H9 (cell line): Measurements from ENCODE around the gene PRTN3. TPM values are rescaled to one million over a fixed set of nuclear protein-coding genes. Genes with fewer than 3 reads are reported as not detected.

ENCODE experiments used
- DNase-seq: peaks from one replicate; pipeline ENCODE4 v3.0.0-alpha.2; 2017
- H2AFZ ChIP-seq: one replicate; pipeline ENCODE4 v1.6.1; 2013; ENCODE audit warnings: mild to moderate bottlenecking, low read length, control low read depth, moderate library complexity
- H2AK5ac ChIP-seq: 2 replicates; pipeline ENCODE4 v1.6.1; 2013; ENCODE audit warnings: low read length, control low read depth, mixed read lengths; ENCODE audit not compliant: insufficient read length
- H2BK120ac ChIP-seq: one replicate; pipeline ENCODE4 v1.6.1; 2013; ENCODE audit warnings: low read depth, mild to moderate bottlenecking, low read length, control low read depth, inconsistent platforms; ENCODE audit not compliant: poor library complexity, severe bottlenecking
- H2BK12ac ChIP-seq: 2 replicates; pipeline ENCODE4 v1.6.1; 2013; ENCODE audit warnings: low read length, control low read depth, mixed read lengths, low read depth; ENCODE audit not compliant: insufficient read length
- H2BK15ac ChIP-seq: 2 replicates; pipeline ENCODE4 v1.6.1; 2013; ENCODE audit warnings: low read depth, low read length, control low read depth
- H2BK20ac ChIP-seq: one replicate; pipeline ENCODE4 v1.6.1; 2013; ENCODE audit warnings: low read depth, mild to moderate bottlenecking, low read length, control low read depth, inconsistent platforms; ENCODE audit not compliant: poor library complexity, severe bottlenecking
- H2BK5ac ChIP-seq: 2 replicates; pipeline ENCODE4 v1.6.1; 2013; ENCODE audit warnings: low read length, control low read depth, mixed read lengths; ENCODE audit not compliant: insufficient read length
- H3K14ac ChIP-seq: 2 replicates; pipeline ENCODE4 v1.6.1; 2013; ENCODE audit warnings: low read length, control low read depth; ENCODE audit not compliant: insufficient read depth
- H3K18ac ChIP-seq: 2 replicates; pipeline ENCODE4 v1.6.1; 2013; ENCODE audit warnings: low read depth, mild to moderate bottlenecking, mixed read lengths, low read length, control low read depth; ENCODE audit not compliant: insufficient read length
- H3K23ac ChIP-seq: 2 replicates; pipeline ENCODE4 v1.6.1; 2013; ENCODE audit warnings: low read length, control low read depth, mixed read lengths, low read depth; ENCODE audit not compliant: insufficient read length
- H3K23me2 ChIP-seq: 2 replicates; pipeline ENCODE4 v1.6.1; 2013; ENCODE audit warnings: low read depth, mild to moderate bottlenecking, mixed read lengths, low read length, control low read depth; ENCODE audit not compliant: insufficient read length, poor library complexity, severe bottlenecking
- H3K27ac ChIP-seq: 2 replicates; pipeline ENCODE4 v1.5.1; 2013; ENCODE audit warnings: low read length, control low read depth, mixed read lengths, low read depth; ENCODE audit not compliant: insufficient read length
- H3K27me3 ChIP-seq: 2 replicates; pipeline ENCODE4 v1.6.1; 2013; ENCODE audit warnings: low read length, control low read depth, inconsistent platforms; ENCODE audit not compliant: insufficient read depth
- H3K4ac ChIP-seq: 2 replicates; pipeline ENCODE4 v1.6.1; 2013; ENCODE audit warnings: low read depth, mild to moderate bottlenecking, control low read depth, inconsistent platforms, low read length, moderate library complexity
- H3K4me1 ChIP-seq: 2 replicates; pipeline ENCODE4 v1.6.1; 2013; ENCODE audit warnings: low read length, control low read depth, inconsistent platforms; ENCODE audit not compliant: insufficient read depth
- H3K4me2 ChIP-seq: 2 replicates; pipeline ENCODE4 v1.6.1; 2013; ENCODE audit warnings: low read length, control low read depth, mixed read lengths; ENCODE audit not compliant: insufficient read length, insufficient read depth
- H3K56ac ChIP-seq: 2 replicates; pipeline ENCODE4 v1.6.1; 2013; ENCODE audit warnings: low read depth, mild to moderate bottlenecking, mixed read lengths, low read length, control low read depth; ENCODE audit not compliant: insufficient read length
- H3K79me1 ChIP-seq: 2 replicates; pipeline ENCODE4 v1.6.1; 2013; ENCODE audit warnings: low read depth, mild to moderate bottlenecking, moderate library complexity, low read length, control low read depth, inconsistent platforms; ENCODE audit not compliant: insufficient read depth, poor library complexity, severe bottlenecking
- H3K79me2 ChIP-seq: 2 replicates; pipeline ENCODE4 v1.6.1; 2013; ENCODE audit warnings: low read length, control low read depth, inconsistent platforms; ENCODE audit not compliant: insufficient read depth
- H3K9ac ChIP-seq: 2 replicates; pipeline ENCODE4 v1.6.1; 2013; ENCODE audit warnings: low read length, control low read depth, mixed read lengths; ENCODE audit not compliant: insufficient read length; ENCODE audit errors: extremely low read depth
- H3K9me3 ChIP-seq: one replicate; pipeline ENCODE4 v1.6.1; 2013; ENCODE audit warnings: low read depth, low read length, inconsistent platforms; ENCODE audit not compliant: control insufficient read depth
- H3T11ph ChIP-seq: one replicate; pipeline ENCODE4 v1.6.1; 2013; ENCODE audit warnings: mild to moderate bottlenecking, low read length, control low read depth, inconsistent platforms
- H4K20me1 ChIP-seq: one replicate; pipeline ENCODE4 v1.6.1; 2013; ENCODE audit not compliant: control insufficient read depth, insufficient read length, insufficient read depth
- H4K5ac ChIP-seq: 2 replicates; pipeline ENCODE4 v1.6.1; 2013; ENCODE audit warnings: low read depth, mild to moderate bottlenecking, mixed read lengths, low read length, control low read depth; ENCODE audit not compliant: insufficient read length
- H4K8ac ChIP-seq: replicated peaks from 2 replicates; pipeline ENCODE4 v1.6.1; 2013; ENCODE audit warnings: low read length, control low read depth, mixed read lengths, low read depth; ENCODE audit not compliant: insufficient read length
- H4K91ac ChIP-seq: 2 replicates; pipeline ENCODE4 v1.6.1; 2013; ENCODE audit warnings: low read depth, mild to moderate bottlenecking, moderate library complexity, mixed read lengths, low read length, control low read depth; ENCODE audit not compliant: insufficient read length
- H3K27ac Mint-ChIP-seq, 3 experiments: 2 replicates in 2 of 3; 3 replicates in 1 of 3; pipeline ENCODE4 v1.8.0; 2020 to 2021; ENCODE audit warnings: mixed read lengths in 3 of 3, mild to moderate bottlenecking in 1 of 3, moderate library complexity in 1 of 3
- H3K27me3 Mint-ChIP-seq: 2 replicates; pipeline ENCODE4 v1.8.0; 2021; ENCODE audit warnings: low read depth, mild to moderate bottlenecking, moderate library complexity, mixed read lengths
- H3K36me3 Mint-ChIP-seq, 3 experiments: 2 replicates in 2 of 3; 3 replicates in 1 of 3; pipeline ENCODE4 v1.8.0; 2020 to 2021; ENCODE audit warnings: low read depth in 3 of 3, mixed read lengths in 3 of 3; ENCODE audit not compliant: insufficient read depth in 1 of 3
- H3K4me1 Mint-ChIP-seq, 2 experiments: 2 replicates each; pipeline ENCODE4 v1.8.0; 2020; ENCODE audit warnings: mixed read lengths in 2 of 2
- H3K4me3 Mint-ChIP-seq, 2 experiments: 2 replicates in 1 of 2; 3 replicates in 1 of 2; pipeline ENCODE4 v1.8.0; 2020 to 2021; ENCODE audit warnings: mild to moderate bottlenecking in 2 of 2, mixed read lengths in 2 of 2, moderate library complexity in 1 of 2
- H3K9me3 Mint-ChIP-seq, 2 experiments: 2 replicates in 1 of 2; 3 replicates in 1 of 2; pipeline ENCODE4 v1.8.0; 2020; ENCODE audit warnings: mild to moderate bottlenecking in 2 of 2, mixed read lengths in 2 of 2, moderate library complexity in 1 of 2
- CTCF ChIP-seq: fragments of 200-600 bp; sonication (generic); conservative IDR thresholded peaks from 3 replicates; pipeline ENCODE4 v1.8.0; 2021; ENCODE audit warnings: antibody characterized with exemption, mild to moderate bottlenecking
- WGBS: extraction: QIAGEN DNeasy Blood & Tissue Kit; methylation state at CpG from one replicate; pipeline ENCODE4 v1.1.7; 2013; ENCODE audit warnings: missing lambda C conversion rate, low lambda C conversion rate, mixed read lengths; ENCODE audit not compliant: insufficient read length; ENCODE audit errors: extremely low coverage; 5-methylcytosine and 5-hydroxymethylcytosine counted together
- total RNA-seq: library from RNA; stranded (reverse); gene quantifications from 2 replicates; pipeline ENCODE4 v1.2.1, GENCODE V29; 2021

The PRTN3 gene
- total RNA-seq, 1 experiment from 2014 or later: 0.31 TPM

DNA sequence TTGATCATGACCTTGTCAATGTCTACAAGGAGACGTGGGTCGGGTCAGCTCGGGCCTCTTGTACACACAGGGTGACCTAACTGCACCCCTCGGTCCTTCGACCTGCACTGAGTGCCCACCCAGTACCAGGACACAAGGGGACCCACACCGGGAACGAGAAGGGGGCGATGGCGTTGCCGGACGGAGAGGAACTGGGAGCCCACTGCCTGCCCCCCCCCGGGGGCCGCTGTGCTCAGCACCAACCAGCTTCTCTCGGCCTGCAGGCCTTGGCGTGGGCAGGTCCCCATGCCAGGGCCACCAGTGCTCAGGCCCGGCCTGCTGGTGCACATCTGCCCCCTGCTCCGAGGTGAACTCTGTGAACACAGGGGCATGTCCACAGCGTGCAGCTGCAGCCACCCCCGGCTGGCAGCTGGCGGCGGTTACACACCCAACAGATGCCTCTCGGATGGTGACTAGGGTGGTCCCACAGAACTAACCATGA, 32.8 kb downstream of the PRTN3 start:
- H4K20me1 ChIP-seq: no peaks in the 10 kb centered on the region
- H3K4me3 Mint-ChIP-seq: no peak overlapping the region
- no peak overlapping the region for H2AK5ac ChIP-seq
- TF ChIP-seq CTCF: no peak
- H3K36me3 Mint-ChIP-seq: peaks cover 23 to 51% (median 39%) of the 10 kb centered on the region in 3 experiments
- H3T11ph ChIP-seq: no peak overlapping the region
- no peak overlapping the region for H2BK12ac ChIP-seq
- H2AFZ ChIP-seq: no peak overlapping the region
- H4K91ac ChIP-seq: no peak overlapping the region
- H3K27ac ChIP-seq: no peak overlapping the region
- no peaks in the 10 kb centered on the region for H3K79me2 ChIP-seq
- H3K4me2 ChIP-seq: no peak overlapping the region
- H4K5ac ChIP-seq: no peak overlapping the region
- DNase-seq: no peak
- H2BK20ac ChIP-seq: no peak overlapping the region
- no peak overlapping the region for H2BK120ac ChIP-seq
- no peaks in the 10 kb centered on the region for H3K9me3 ChIP-seq
- H3K18ac ChIP-seq: no peak overlapping the region
- no peaks in the 10 kb centered on the region; the same call in 1 of the 2 replicates for H3K27me3 Mint-ChIP-seq
- H3K4me1 ChIP-seq: no peaks in the 10 kb centered on the region
- H3K27ac Mint-ChIP-seq: peak overlapping the region; percentile 65 to 81 (median 79); a peak in 1 of 7 replicates
- H3K79me1 ChIP-seq: no peaks in the 10 kb centered on the region
- H3K9ac ChIP-seq: no peak overlapping the region
- H2BK5ac ChIP-seq: no peak overlapping the region
- peaks cover 6 to 7% of the 10 kb centered on the region in 2 experiments for H3K9me3 Mint-ChIP-seq
- H3K23me2 ChIP-seq: no peaks in the 10 kb centered on the region
- H3K4me1 Mint-ChIP-seq: peaks cover 0 to 6% of the 10 kb centered on the region in 2 experiments; a peak in 2 of 4 replicates
- H3K27me3 ChIP-seq: no peaks in the 10 kb centered on the region
- no CpG with 5 or more reads among the region's 22 CpGs for WGBS
- H3K23ac ChIP-seq: no peak overlapping the region
- no peak overlapping the region for H4K8ac ChIP-seq
- H2BK15ac ChIP-seq: no peak overlapping the region
- H3K14ac ChIP-seq: no peak overlapping the region
- H3K56ac ChIP-seq: no peak overlapping the region
- H3K4ac ChIP-seq: no peak overlapping the region
